HG02852 (cell line): ENCODE data around the gene STK24.
"Not testable (repeated sequence)": the region's sequence is repeated elsewhere in the genome, so short reads cannot be mapped to it uniquely, and the experiment has no call there.

ENCODE experiments used
- ATAC-seq: cut with Tn5 transposase; IDR thresholded peaks from one replicate; pipeline ENCODE4 v1.9.1; 2021; ENCODE audit warnings: mild to moderate bottlenecking, moderate library complexity; ENCODE audit not compliant: unreplicated experiment

Gene STK24

GRCh38 chr13:98416408-98416807 lies 160.5 kb downstream of the STK24 start:
- no peak for ATAC-seq

- no peak for ATAC-seq
Observed at GRCh38 chr13:98415326-98416070, 161.4 kb downstream of the STK24 start.

- no peak for ATAC-seq
Observed at GRCh38 chr13:98413796-98414195, 163.1 kb downstream of the STK24 start.

GRCh38 chr13:98413278-98413677 lies 163.6 kb downstream of the STK24 start:
- not testable (repeated sequence) for ATAC-seq

GRCh38 chr13:98411617-98412265 lies 165.2 kb downstream of the STK24 start:
- ATAC-seq: no peak

- no peak for ATAC-seq
Observed at GRCh38 chr13:98411013-98411412, 165.9 kb downstream of the STK24 start.

- no peak for ATAC-seq
Observed at GRCh38 chr13:98410612-98411011, 166.3 kb downstream of the STK24 start.

GRCh38 chr13:98409281-98409680 lies 167.6 kb downstream of the STK24 start:
- ATAC-seq: no peak

- ATAC-seq: no peak
Observed at GRCh38 chr13:98407575-98407974, 169.3 kb downstream of the STK24 start.

- no peak for ATAC-seq
Observed at GRCh38 chr13:98406971-98407370, 169.9 kb downstream of the STK24 start.

GRCh38 chr13:98406427-98406826 lies 170.5 kb downstream of the STK24 start:
- no peak for ATAC-seq

GRCh38 chr13:98405690-98406344 lies 171.1 kb downstream of the STK24 start:
- ATAC-seq: no peak

- no peak for ATAC-seq
Observed at GRCh38 chr13:98405107-98405571, 171.8 kb downstream of the STK24 start.

GRCh38 chr13:98403076-98403475 lies 173.8 kb downstream of the STK24 start:
- no peak for ATAC-seq

- ATAC-seq: no peak
Observed at GRCh38 chr13:98401934-98402333, 175.0 kb downstream of the STK24 start.

- no peak for ATAC-seq
Observed at GRCh38 chr13:98399756-98400155, 177.2 kb downstream of the STK24 start.

GRCh38 chr13:98398581-98398980 lies 178.3 kb downstream of the STK24 start:
- ATAC-seq: no peak

GRCh38 chr13:98397861-98398260 lies 179.0 kb downstream of the STK24 start:
- no peak for ATAC-seq

GRCh38 chr13:98397221-98397620 lies 179.7 kb downstream of the STK24 start:
- no peak for ATAC-seq

- ATAC-seq: no peak
Observed at GRCh38 chr13:98396071-98396710, 180.7 kb downstream of the STK24 start.
